Iris pigment epithelial cell (primary cell): ENCODE results near the gene ILKAP.

ENCODE experiments used
- DNase-seq: peaks from one replicate; pipeline ENCODE4 v3.0.0-alpha.2; 2011; ENCODE audit warnings: low read depth

The ILKAP gene

DNA sequence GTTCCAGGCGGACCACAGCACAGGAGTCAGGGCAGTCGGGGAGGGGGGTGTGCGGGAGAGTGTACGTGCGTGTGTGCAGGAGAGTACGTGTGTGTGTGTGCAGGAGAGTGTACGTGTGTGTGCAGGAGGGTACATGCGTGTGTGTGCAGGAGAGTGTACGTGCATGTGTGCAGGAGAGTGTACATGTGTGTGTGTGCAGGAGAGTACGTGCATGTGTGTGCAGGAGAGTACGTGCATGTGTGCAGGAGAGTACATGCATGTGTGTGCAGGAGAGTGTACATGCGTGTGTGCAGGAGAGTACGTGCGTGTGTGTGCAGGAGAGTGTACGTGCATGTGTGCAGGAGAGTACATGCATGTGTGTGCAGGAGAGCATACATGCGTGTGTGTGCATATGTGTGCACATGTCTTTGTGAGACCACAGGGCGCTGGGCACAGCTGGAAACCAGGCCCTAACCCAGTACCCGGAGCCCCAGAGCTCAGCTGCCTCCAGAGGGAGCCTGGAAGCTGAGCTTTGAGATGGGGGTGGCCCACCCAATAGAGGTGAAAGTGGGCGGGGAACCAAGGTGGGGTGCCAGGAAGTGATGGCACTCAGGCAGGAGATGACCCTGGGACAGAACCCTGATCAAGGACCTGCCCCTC is 78.9 kb downstream of the ILKAP start:
- no peak for DNase-seq

GRCh38 chr2:238123991-238124470 is 79.5 kb downstream of the ILKAP start:
- DNase-seq: no peak

DNA sequence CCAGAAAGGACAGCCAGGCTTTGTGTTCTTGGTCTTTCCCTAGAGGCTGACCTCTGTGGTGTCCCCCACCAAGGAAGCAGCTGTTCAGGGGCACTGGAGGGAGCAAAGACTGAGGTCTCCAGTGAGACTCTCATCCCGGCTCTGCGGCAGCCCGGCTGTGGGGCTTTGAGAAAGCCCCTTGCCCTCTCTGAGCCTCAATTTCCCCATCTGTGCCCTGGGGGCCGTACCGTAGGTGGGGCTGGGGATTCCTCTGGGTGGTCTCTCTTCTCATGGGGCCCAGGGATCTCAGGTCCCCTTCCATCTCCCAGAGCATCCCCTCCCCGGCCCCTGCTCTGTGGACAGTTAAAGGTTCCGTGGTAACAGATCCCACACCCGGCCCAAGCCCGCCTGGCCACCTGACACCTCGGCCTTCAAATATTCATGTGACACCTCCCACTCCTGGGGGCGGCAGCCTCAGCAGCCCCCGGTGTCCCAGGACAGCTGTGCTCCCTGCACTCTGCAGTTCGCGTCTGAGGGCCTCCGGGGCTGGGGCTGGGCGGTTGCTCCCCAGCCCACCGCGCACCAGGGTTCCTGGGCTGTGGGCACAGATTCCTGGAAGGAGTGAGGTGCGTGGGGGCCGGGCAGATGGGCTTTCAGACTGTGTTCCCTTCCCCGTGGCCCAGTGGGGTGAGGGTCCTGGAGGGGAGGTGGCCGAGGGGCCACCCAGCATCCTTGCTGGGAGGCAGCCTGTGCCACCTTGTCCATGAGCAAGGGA is 80.1 kb downstream of the ILKAP start:
- DNase-seq: no peak

DNA sequence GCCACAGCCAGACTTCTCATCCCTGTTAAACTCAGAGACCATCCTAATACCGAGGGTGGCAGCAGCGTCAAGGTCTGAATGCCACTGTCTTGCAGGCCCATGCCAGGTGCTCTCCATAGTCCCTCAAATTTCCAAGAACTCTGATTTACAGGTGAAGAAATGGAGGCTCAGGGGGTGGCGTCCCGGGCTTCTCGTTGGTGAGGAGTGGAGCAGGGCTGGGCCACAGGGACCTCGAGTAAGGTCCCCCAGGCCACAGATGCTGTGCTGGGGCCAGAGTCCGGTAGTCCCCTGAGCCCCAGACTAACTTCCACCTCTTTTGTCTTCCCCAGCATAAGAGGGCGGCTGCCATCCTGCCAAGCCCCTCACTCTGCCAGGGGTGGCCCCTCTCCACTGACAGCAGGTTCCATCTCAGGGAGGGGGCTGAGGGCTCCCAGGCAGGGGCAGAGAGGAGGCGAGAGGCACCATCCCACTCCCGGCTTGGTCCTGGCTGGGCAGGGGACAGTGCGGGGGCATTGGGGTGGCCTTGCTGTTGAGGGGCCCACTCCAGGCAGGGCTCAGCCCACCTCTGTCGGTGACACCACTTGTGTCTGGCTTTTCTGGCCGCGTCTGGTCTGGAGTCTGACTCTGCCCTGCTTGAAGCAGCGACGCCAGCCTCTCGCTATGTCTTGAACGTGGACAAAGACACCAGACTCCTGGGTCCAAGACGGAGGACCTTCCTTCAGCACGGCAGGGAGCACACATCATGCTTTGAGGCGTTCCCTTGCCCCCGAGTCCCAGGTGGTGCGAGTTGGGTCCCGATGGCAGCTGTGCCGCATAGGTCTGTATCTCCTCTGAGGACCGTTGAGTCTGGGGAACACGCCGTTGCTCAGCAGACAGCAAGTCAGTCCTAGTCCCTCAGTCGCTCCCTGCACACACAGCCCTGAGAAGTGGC is 80.9 kb downstream of the ILKAP start:
- no peak for DNase-seq

DNA sequence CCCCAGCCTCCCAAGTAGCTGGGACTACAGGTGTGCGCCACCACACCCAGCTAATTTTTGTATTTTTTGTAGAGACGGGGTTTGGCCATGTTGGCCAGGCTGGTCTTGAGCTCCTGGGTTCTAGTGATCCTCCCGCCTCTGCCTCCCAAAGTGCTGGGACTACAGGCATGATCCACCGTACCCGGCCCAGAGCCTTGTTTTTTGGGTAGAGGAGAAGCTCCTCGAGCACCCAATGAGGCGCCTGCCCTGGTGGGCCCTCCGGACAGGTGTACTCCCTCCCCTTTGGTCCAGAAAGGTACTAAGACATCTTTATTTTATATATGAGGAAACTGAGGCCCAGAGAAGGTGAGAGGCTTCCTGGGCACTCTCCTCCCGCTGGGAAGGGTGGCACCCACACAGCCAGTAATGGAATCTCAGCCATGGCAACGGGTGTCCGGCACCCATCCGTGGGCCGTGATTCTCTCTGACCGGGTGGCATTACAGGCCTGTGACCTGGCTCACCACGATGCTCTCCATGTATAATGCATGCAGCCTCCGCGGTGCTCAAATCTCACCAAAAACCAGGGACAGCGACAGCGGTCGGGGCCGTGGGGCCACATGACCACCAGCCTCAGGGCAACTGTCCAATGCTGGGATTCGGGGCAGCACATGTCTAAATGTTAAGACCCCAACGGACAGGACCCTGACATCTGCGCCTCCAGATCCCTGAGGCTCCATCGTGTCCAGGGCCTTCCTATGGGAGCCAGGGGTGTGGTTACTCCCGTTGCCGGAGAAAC is 81.8 kb downstream of the ILKAP start:
- DNase-seq: no peak

DNA sequence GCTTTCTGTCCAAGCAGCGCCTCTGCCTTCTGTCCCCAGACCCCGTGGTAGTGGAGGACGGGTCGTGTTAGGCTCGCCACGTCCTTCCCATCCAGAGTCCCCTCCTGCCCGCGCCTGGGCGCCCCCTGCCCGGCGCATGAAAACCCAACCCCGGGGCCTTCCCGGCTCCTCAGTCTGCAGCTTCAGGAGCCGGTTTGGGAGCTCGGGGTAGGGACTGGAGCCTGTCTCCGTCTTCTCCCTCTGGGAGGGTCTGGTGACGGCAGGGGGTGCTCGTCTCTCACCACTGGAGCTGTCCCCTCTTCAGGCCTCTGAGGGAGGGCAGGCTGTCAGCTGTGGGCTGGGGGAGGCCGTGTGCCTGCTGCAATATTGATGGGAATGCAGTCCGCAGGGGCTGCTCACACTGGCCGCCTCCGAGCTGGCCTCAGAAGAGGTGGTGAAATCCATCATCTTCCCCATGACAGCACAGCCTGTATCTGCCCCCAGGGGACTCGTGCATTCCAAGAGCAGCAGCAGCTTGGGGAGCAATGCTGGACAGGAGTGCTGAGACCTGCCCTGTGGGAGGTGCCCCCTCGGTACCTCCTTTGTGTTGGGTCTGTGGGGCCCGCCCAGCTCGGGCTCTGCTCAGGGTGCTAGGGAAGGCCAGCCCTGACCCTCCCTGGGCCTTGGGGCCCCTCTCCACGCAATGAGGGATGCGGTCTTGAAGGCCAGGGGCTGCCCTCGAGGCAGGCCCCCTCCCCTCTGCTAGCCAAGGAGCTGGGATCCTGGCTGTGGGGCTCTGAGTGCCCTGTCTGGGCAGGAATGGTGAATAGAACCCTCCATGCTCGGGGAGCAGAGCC is 82.8 kb downstream of the ILKAP start:
- no peak for DNase-seq
